Stimulated activated CD8-positive, alpha-beta memory T cell treated with anti-CD3 and anti-CD28 coated beads, Interleukin-12 subunit alpha, Interleukin-12 subunit beta, amount 100 ng/mL, for 4 hours (primary cell): ENCODE results near the gene PARD3B.

Experiments used
- DNase-seq: peaks from one replicate; pipeline ENCODE4 v3.0.0-alpha.2; 2020; ENCODE audit warnings: low read depth

The PARD3B gene

GRCh38 chr2:205133544-205133943 is 588.3 kb downstream of the PARD3B start:
- no peak for DNase-seq

DNA sequence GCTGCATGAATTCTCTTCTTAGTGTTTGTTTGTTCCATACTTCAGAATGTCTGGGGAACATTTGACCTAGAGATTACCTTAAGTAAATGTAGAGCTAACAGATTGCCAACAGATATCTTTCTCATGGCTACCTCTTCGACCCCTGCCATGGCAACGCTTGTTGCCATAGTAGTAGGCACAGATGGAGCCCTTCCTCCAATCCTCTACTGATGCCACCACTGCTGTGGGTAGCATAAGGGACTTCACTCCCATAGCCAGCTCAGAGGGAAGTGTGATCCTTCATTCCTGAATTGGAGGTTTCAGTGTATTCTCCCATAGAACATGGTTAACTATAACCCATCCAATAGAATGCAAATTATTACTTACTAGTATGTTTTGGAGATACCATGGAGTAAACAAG is 593.5 kb downstream of the PARD3B start:
- DNase-seq = no peak

DNA sequence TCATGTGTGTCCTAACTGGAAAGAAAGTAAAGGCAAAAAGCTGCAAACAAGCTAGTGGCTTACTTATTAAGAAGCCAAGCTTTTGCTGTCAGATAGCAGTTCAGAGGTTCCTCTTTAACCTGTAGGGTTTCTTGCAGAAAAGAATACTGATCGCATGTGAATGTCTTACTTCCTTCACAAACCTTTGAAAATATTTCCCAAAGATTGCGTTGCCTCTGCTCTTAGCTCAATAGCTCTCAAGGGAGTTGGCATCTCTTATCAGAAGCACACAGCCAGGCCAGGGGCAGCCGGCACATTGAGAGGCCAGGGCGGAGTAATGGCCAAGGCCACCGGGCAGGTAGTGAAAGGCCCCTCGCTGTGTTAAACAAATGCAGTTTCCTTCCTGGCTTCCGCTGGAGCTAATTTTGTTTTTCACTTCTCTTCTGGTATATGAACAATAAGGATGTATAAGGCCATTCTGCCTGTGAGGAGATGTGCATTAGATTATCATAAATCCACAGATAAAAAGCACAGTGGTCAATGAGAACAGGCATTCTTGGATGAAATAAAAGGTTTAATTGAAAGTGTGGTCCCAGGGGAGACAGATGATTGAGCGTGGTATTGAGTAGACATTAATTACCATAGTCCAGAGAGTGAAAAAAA is 594.7 kb downstream of the PARD3B start:
- DNase-seq = no peak

DNA sequence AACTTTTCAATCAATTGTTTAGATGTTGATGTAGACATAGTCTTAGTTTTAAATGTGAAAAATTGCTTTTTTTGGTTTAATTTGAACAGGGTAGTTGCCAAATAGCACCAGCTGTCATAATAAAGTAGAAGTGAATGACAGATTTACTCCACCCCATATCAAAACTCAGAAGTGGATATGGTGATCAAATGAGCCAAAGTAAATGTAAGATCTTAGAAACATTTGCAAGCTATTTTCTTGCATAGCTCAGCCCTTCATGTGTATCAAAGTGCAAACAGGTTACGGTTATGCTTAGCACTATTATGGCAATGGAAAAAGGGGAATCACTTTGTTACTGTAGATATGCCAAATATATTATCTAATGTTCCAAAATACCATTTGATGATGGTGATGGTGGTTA is 596.1 kb downstream of the PARD3B start:
- no peak for DNase-seq

GRCh38 chr2:205145888-205146287 is 600.6 kb downstream of the PARD3B start:
- no peak for DNase-seq

- DNase-seq = no peak
Measured at GRCh38 chr2:205148755-205149154, 603.5 kb downstream of the PARD3B start.

- no peak for DNase-seq
Measured at GRCh38 chr2:205156457-205156856, 611.2 kb downstream of the PARD3B start.

GRCh38 chr2:205158404-205158803 is 613.1 kb downstream of the PARD3B start:
- no peak for DNase-seq

- no peak for DNase-seq
Measured at GRCh38 chr2:205161156-205161839, 616.0 kb downstream of the PARD3B start.

DNA sequence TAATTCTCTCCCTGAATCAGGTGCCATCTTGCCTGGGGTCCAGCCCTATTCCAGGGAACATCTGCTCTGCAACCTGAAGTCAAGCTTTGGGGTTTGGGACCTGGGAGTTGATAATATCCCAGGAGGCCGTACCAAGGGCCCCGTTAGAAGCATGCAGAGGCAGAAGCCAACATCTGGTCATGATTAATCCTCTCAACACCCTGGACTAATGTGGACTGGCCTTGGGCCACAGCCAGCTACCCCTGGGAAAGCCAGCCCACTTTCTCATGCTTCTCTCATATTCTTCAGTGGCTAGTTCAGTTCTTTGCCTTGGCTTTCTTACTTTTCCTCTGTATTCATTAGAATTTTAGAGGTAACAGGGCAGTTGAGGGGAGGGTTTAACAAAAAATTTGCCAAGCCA is 621.5 kb downstream of the PARD3B start:
- no peak for DNase-seq

DNA sequence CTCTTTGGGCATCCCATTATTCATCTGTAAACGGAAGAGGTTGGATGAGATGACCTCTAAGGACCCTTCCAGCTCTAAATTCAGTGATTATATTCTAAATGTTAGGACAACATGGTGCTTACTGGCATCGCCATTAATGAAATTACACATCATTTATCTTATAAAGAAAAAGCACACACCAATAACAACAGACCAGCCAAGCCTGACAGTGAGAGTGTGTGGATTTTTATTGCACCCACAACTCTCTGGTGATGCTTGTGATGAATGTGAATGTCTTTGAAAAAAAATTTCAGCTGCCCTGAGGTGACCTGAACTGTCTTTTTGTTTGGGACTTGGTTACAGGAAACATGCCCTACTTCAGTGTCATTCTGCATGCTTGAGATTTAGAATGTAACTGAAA is 623.7 kb downstream of the PARD3B start:
- no peak for DNase-seq

DNA sequence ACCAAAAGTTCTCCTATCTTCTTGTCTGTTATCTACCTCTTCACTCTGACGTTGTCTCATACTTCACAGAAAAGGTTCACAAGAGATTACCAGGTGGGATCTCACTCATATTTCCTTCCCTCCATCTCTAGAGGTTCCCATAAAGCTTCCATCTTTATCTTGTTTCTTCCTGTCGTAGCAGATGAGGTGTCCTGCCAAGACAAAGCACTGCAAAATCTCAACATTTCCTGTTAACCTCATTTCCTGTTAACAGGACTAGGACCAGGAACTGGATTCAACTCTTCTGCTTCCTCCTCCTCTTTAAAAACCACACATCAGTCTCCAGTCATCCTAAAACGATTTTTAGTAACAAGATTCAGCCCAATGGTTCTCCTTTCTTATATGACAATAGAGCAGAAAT is 624.2 kb downstream of the PARD3B start:
- DNase-seq = no peak

- DNase-seq = no peak
Measured at GRCh38 chr2:205170399-205170798, 625.1 kb downstream of the PARD3B start.

DNA sequence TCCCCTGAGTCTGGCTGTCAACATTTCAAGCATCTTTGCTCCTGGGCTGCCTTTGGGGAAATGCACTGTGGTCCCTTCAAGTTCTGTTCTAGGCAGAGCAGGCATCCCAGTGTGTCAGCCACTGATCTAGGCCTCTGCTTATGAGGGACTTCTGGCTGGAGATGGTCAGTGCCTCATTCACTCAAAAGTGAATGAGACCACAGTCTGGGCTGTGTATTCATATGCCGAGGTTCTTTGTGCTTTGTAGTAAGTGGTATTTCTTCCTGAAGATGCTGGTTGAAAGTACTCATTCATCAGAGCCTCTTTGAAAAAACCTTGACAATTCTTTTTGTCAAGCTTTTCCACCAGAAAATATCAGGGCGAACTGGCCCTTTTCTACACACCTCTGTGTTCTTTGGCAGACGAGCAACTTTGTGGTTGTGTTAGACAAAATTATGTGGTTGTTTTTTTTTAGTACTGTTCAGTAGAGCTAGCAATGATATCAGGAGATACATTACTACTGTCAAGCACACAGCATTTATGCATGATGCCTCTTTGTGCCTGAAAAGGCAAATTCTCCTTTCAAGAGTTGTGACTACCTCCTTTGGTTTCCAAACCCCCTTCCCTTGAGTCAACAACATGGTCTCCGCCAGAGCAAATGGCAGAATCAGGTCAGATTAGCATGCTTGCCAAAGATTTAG is 626.1 kb downstream of the PARD3B start:
- no peak for DNase-seq

GRCh38 chr2:205175831-205176230 is 630.6 kb downstream of the PARD3B start:
- DNase-seq = no peak

DNA sequence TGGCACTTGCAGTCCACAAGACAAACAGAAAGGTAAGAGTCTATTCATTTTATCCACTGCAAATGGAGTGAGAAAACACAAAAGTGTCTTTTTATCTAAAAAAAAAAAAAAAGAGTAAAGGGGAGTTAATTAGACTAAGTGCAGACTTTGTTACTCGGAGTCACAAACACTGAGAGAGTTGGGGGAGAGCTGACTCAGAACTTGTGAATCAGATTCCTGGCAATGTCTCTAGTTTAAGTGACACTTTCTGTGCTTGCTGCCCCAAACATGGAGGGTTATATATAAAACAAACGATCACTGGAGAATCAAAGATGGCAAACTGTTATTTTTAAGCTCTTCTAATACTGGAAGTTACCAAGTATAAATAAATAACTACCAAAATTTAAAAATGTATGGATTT is 631.3 kb downstream of the PARD3B start:
- DNase-seq = no peak

- no peak for DNase-seq
Measured at GRCh38 chr2:205177546-205177945, 632.3 kb downstream of the PARD3B start.

DNA sequence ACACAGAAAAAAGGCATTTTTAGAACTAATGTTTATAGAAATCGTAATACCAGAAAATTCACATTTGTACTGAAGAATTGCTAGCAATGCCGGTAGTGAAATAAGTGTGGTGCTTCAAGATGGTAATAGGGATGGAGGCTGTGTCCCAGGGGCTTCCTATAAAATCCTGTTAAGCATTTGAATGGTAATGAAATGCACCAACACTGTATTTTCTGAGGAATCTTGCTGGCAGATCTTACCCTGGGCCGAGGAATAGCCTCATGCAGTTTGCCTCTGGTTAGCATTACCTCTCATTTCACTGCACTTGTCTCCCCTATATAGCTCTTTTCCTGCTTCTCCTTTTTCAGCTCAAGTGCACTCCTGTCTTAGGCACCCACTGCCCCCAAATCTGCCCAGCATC is 635.5 kb downstream of the PARD3B start:
- DNase-seq = no peak

DNA sequence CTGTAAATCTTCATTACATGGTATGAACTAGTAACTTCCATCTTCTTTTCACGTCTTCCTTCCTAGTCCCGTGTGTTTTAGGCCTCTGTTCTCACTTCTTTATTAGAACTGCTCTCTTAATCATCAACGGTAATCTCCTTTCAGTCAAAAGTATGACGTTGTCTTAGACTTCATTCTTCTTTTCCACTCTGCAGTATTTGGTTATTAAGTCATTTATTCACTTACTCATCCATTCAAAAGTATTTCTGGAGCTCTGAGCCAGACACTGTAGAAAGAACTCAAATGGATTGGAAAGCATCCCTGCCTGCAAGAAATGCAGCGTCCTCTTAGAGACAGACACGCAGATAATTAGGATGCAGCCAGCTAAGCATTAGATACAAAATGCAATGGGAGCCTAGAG is 642.5 kb downstream of the PARD3B start:
- no peak for DNase-seq

DNA sequence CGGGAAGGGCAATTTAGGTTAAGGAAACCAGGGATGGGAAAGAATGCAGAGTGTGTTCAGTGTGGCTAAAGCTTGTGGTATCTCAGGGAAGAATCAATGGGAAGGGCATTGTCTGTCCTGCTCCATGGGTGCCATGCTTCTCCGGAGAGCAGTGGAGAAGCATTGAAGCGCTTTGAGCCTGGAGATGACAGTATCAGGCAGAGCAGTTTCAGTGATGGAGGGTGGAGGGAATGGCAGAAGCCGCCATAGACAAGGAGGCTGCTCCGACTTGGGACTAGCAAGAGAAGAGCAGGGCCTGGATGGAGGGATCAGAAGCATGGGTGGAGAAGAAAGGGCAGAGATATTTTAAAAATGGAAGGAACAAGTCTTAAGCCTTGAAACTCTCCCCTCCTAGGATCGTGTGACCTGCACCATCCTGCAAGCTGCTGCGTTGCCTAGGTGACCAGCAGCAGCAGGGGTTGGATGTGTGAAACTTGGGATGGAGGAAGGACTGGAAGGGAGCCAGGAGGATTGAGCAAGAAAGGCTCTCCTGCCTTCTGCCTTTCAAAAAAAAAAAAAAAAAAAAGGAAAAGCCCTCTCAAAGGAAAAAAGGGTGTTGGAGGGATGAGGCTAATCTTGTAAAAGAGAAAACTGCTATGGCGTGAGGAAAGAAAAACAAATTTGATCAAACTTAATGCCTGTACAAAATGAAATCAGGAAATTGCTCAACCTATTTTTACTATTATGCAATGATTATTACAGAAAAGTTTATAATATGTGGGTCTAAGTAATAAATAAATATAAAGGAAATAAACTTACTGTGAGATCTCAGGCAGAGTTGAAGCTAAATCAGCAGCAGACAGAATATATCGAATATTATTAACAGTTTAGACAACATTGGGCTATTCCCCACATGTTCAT is 643.2 kb downstream of the PARD3B start:
- DNase-seq = no peak

DNA sequence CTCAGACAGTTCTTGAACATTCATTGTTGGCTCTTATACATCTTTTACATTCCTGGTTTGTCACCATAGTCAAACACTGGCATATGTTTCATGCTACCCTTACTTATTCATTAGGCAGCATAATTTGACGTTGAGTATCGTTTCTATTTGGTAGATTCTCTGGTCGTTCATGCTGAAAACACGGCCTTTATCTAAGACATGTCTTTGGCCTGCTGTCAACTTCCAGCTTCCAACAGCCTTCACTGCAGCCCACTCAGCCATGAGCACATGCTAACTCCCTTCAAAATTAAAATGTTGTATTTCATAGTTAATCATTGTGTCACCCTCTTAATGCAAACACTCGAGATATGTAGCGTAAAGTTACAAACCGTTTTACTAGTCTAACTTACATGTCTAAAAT is 644.0 kb downstream of the PARD3B start:
- DNase-seq = no peak

DNA sequence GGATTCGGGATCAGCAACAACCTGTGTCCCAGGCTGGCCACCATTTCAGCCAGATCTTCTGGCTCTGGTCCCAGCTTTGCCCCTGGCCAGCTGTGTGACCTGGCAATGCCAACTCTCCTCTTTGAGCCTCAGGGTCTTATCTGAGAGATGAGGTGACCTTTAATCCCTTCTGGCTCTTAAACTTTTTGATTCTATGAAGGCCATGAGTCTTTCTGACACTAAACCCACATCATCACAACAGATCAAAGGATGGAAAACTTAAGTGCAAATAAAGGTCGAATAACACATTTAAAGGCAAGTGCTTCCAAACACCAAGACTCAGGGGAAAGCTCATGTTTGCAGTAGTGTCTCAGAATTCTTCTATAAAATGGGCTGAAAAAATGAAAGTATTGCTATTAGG is 645.3 kb downstream of the PARD3B start:
- no peak for DNase-seq
